Stimulated activated CD8-positive, alpha-beta memory T cell treated with anti-CD3 and anti-CD28 coated beads, Interleukin-7, amount 100 ng/mL, for 4 hours (primary cell): ENCODE results near the gene STAT4.
"Not testable (repeated sequence)": the region's sequence is repeated elsewhere in the genome, so short reads cannot be mapped to it uniquely, and the experiment has no call there.

Experiments used
- DNase-seq, 2 donors: peaks; one replicate each; pipeline ENCODE4 v3.0.0-alpha.2; 2020; ENCODE audit warnings: low read depth in 2 of 2

Gene STAT4

GRCh38 chr2:190996338-190996946, 154.4 kb downstream of the STAT4 start:
- DNase-seq = no peak

- not testable (repeated sequence) for DNase-seq
Observed at GRCh38 chr2:190995315-190995714, 155.5 kb downstream of the STAT4 start.

GRCh38 chr2:190994148-190994547, 156.6 kb downstream of the STAT4 start:
- DNase-seq = no peak

GRCh38 chr2:190993292-190993643, 157.5 kb downstream of the STAT4 start:
- DNase-seq = no peak

GRCh38 chr2:190990132-190990531, 160.7 kb downstream of the STAT4 start:
- DNase-seq = no peak

GRCh38 chr2:190988910-190989309, 161.9 kb downstream of the STAT4 start:
- no peak for DNase-seq

GRCh38 chr2:190987938-190988337, 162.9 kb downstream of the STAT4 start:
- no peak for DNase-seq

- DNase-seq = no peak
Observed at GRCh38 chr2:190987116-190987515, 163.7 kb downstream of the STAT4 start.

- DNase-seq = no peak
Observed at GRCh38 chr2:190986221-190986953, 164.4 kb downstream of the STAT4 start.

GRCh38 chr2:190984595-190984994, 166.2 kb downstream of the STAT4 start:
- no peak for DNase-seq

GRCh38 chr2:190982262-190983034, 168.3 kb downstream of the STAT4 start:
- DNase-seq = no peak

- no peak for DNase-seq
Observed at GRCh38 chr2:190981733-190982132, 169.1 kb downstream of the STAT4 start.

GRCh38 chr2:190981333-190981732, 169.5 kb downstream of the STAT4 start:
- no peak for DNase-seq

GRCh38 chr2:190980630-190981209, 170.1 kb downstream of the STAT4 start:
- no peak for DNase-seq

GRCh38 chr2:190979906-190980629, 170.7 kb downstream of the STAT4 start:
- no peak for DNase-seq
